Stimulated activated CD8-positive, alpha-beta memory T cell treated with anti-CD3 and anti-CD28 coated beads, Interleukin-7, amount 100 ng/mL, for 24 hours (primary cell): ENCODE measurements around the gene RNU5D-1.

Source experiments
- DNase-seq: peaks from one replicate; pipeline ENCODE4 v3.0.0-alpha.2; 2020; ENCODE audit warnings: low read depth

RNU5D-1 gene

GRCh38 chr1:44724955-44725698 lies 5.8 kb downstream of the RNU5D-1 start:
- no peak for DNase-seq

- DNase-seq: no peak
These were observed 6.5 kb downstream of the RNU5D-1 start for GRCh38 chr1:44724296-44724954.

- no peak for DNase-seq
These were observed 7.3 kb downstream of the RNU5D-1 start for GRCh38 chr1:44723496-44724295.

- DNase-seq: no peak
These were observed 7.9 kb downstream of the RNU5D-1 start for GRCh38 chr1:44723064-44723463.

- peak; percentile 52 for DNase-seq
These were observed 9.2 kb downstream of the RNU5D-1 start for GRCh38 chr1:44721485-44722361.

- no peak for DNase-seq
These were observed 10.7 kb downstream of the RNU5D-1 start for GRCh38 chr1:44720281-44720680.

- DNase-seq: no peak
These were observed 11.7 kb downstream of the RNU5D-1 start for GRCh38 chr1:44719318-44719717.

GRCh38 chr1:44718091-44718490 lies 12.9 kb downstream of the RNU5D-1 start:
- no peak for DNase-seq

- DNase-seq: no peak
These were observed 13.3 kb downstream of the RNU5D-1 start for GRCh38 chr1:44717653-44718052.

GRCh38 chr1:44717156-44717555 lies 13.8 kb downstream of the RNU5D-1 start:
- DNase-seq: no peak

GRCh38 chr1:44714944-44715571 lies 15.9 kb downstream of the RNU5D-1 start:
- no peak for DNase-seq

- no peak for DNase-seq
These were observed 16.4 kb downstream of the RNU5D-1 start for GRCh38 chr1:44714532-44714931.

GRCh38 chr1:44713321-44713781 lies 17.6 kb downstream of the RNU5D-1 start:
- no peak for DNase-seq

GRCh38 chr1:44707959-44708831 lies 22.8 kb downstream of the RNU5D-1 start:
- DNase-seq: no peak

GRCh38 chr1:44707112-44707881 lies 23.7 kb downstream of the RNU5D-1 start:
- no peak for DNase-seq

- no peak for DNase-seq
These were observed 25.0 kb downstream of the RNU5D-1 start for GRCh38 chr1:44705938-44706337.

- no peak for DNase-seq
These were observed 25.5 kb downstream of the RNU5D-1 start for GRCh38 chr1:44705470-44705869.

- DNase-seq: no peak
These were observed 29.8 kb downstream of the RNU5D-1 start for GRCh38 chr1:44701141-44701573.

- no peak for DNase-seq
These were observed 30.4 kb downstream of the RNU5D-1 start for GRCh38 chr1:44700573-44700972.
